Suprapubic skin (tissue), 3 donors: Measurements from ENCODE around the gene DHCR7.

Source experiments
- CTCF ChIP-seq, 2 donors: fragments of 200-600 bp in 1 of 2; fragments of 450-650 bp in 1 of 2; sonication (generic) in 1 of 2; IDR thresholded peaks; one replicate each; pipeline ENCODE4 v1.5.1; 2016 to 2019; ENCODE audit warnings: antibody characterized with exemption in 2 of 2, mild to moderate bottlenecking in 1 of 2, moderate library complexity in 1 of 2
- POLR2A ChIP-seq, 2 donors: fragments of 450-650 bp; IDR thresholded peaks; one replicate each; pipeline ENCODE4 v1.6.1; 2017; ENCODE audit warnings: antibody characterized with exemption in 2 of 2, mild to moderate bottlenecking in 2 of 2, moderate library complexity in 2 of 2

GRCh38 chr11:71397331-71397860 lies 50.8 kb downstream of the DHCR7 start:
- TF ChIP-seq POLR2A (IDR thresholded peaks at IDR 0.05) (no peak), CTCF (IDR thresholded peaks at IDR 0.05) (no peak)
